ENCODE measurements around the gene SAMD4A.

SAMD4A gene

DNA sequence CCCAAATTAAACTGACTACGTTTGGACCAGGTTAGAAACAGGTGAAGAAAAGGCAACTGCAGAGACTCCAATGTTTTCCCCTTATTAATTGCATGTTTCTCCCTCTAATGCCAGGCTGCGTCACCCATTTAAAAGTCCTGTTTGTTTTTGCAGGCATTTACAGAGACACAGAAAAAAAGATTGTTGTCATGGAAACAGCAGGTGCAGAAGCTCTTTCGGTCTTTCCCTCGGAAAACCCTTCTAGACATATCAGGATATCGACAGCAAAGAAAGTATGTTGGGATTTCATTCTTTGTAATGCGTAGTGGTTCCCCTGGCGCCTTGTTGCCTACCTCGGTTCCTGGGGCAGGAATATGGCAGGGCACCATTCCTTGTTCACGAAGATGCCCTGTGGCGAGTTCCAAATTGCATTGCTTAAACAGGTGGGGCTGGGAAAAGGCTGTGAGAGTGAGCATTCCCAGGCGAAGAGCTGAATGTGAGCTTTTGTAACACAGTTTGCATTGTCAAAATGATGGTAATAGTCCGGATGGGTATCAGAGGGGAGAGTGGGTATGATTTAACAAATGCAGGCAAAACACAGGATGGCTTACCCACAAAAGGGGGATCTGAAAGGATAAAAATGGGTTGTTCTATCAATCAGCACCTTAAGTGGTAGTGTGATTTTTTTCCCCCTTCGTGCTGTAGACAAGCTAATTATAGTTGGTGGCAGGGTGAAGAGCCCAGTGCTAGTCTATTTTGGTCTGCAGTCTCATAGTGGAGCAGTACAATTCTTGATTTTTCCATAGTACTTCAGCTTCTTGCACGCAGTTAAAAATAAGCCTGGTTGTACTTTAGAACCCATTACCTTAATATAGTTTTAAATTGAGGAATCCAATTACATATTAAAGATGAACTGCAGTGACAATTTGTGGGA lies 203.3 kb downstream of the SAMD4A start:
- no peak for DNase-seq

DNA sequence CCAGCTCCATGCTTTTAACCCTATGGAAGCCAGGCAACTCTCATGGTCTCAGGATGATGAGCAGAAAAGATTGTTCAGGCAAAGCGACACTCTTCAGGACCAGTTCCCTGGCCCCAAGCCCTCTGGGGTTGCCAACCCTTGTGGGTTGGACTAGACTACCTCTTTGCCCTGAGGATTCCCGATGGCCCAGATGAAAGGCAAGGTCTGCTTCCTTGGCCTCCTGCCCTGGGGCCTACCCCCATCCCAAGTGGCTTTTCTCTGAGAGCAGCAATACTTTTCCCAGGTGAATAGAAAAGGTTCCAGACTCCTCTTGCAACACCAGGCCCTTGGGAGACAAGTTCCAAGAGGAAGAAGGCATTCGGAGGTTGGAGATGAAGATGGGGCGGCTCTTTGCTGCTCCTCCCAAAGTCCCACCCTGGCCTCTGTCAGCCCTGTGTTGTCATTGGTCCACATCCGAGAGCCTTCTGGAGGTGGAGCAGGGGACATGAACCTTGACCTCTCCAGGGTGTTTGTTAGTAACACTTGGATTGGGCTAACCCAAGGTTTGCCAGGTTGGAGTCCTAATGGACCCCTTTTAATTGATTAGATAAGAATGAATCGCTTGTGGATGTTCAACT lies 204.6 kb downstream of the SAMD4A start:
- no peak for DNase-seq

DNA sequence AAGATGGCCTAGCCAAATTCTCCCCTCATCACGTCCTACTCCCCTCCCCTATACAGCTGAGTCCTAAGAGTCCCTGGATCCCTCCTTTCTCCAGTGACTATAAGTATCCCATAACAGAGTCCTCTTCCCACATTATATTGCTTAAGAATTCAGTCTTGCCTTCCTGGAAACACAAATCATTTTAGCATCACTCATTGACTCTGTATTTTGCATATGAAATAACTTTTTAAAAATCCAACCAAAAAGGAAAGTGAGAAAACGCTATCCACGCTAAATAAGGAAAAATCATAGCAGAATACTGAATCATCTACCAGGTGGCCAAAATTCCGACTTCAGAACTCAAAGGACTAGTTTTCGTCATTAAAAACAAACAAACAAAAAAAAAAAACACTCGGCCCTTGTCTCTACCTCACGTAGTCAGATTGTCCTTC lies 205.5 kb downstream of the SAMD4A start:
- DNase-seq = no peak

DNA sequence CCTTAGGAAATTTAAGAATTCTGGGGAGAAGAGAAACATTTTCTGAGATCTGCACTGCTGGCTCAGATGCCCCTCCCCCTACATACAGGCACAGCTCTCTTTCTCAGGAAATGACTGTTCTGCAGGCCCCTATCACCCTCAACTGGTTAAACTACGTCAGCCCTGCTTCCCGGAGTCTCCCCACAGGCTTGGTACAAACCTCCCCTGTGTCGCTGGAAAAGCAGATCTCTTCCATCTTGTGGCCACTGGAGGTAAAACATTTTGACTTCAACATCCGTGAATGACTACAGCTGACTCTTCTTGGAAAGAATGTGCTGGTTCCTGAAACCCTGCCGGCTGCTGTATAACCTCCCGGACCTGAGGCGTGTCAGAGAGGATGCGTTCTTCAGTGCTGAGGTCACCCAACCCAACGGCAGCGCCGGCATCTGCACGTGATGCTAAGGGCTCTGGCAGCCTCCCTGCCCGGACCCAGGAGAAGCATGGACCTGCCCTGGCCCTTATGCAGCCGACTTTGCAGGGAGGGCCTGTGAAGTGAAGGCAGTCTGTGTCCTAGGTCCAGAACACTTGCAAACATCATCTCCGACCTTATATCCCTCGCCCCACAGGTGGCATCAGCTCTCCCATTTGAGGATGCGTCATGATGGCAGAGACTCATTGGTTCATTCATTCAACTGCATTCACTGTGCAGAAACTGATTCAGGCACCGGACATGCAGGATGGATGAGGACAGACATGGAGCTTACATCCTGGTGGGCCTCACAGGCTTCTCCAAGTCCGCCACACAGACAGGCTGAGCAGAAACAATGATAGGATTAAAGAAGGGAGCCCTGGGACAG lies 206.5 kb downstream of the SAMD4A start:
- DNase-seq = peak; percentile 48

DNA sequence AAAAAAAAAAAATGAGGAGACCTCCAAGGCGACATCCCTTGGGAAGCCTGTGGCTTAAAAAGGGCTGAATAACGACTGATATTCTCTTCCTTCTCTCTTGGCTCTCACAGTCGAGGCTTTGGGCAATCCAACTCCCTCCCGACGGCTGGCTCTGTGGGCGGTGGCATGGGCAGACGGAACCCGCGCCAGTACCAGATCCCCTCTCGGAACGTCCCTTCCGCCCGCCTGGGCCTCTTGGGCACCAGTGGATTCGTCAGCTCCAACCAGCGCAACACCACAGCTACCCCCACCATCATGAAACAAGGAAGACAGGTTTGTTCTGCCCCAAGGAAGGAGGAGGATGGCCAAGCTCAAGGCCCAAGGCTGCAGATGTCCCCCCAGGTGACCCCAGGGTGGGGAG lies 207.9 kb downstream of the SAMD4A start:
- no peak for DNase-seq

DNA sequence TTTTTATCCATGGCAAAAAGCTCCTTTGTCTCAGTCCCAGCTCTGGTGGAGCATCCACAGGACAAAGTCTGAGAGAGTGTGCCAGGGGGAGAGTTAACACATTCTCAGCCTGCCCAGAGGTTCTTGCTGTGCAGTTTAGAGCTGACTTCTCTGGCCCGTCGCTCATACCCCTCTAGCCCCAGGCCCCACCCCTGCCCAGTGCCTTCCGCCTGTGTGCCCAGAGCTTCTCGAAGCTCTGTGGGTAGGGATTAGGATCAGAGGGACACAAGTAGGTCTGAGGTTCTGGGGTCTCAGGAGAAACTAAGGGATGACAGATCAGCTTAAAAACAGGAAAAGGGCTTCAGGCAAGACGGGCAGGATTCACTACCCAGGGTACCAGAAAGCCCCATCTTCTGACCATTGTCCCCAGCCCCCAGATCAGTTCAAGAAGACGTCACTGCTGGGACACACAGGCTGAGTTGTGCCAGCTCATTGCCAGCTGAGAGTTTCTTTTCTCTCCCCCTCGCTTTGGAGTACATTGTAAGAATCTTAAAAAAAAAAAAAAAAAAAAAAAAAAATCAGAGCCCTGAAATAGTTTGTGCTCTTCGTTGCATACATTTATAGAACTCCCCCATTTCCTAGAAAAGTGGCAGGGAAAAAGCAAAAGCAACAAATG lies 208.7 kb downstream of the SAMD4A start:
- no peak for DNase-seq

DNA sequence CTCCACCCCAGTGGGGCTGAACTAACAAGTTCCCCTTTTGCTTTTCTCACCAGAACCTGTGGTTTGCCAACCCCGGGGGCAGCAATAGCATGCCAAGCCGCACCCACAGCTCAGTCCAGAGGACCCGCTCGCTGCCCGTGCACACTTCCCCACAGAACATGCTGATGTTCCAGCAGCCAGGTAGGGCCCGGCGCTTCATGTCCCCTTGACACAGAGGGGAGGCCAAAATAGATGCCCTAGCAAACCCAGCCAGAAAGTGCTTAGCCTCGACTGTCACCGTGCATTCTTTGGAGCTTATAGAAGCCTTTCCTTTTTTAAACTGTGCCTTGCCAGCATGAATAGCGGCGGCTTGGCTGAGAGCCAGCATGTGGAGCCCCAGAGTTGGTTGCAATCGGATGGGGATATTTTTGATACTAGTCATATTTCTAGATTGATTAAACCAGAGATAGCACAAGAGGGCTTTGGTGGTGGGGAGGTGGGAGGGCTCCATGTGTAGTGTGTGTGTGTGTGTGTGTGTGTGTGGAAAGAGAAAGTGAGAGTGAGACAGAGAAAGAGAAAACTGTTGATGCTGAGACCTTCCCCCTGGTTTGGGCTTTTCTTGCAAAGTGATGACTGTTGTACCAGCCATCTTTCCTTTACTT lies 209.6 kb downstream of the SAMD4A start:
- peak; percentile 17 for DNase-seq

DNA sequence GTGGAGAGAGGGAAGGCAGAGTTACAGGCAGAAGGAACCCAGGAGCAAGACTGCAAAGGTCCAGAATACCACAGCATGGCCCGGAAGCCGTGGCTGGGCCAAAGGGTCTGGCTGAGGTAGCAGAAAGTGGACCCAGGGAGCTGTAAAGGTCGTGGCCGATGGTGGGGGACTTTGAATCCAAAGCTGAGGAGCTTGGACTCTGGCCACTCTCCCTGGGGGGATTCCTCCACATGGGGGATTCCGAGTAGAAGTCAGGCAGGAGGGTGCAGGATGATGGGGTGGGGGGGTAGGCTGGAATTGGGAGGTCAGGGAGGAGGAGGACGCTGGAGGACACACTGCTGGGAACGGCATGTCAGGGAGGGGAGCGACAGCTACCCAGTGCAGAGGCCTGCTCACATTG lies 210.5 kb downstream of the SAMD4A start:
- no peak for DNase-seq

DNA sequence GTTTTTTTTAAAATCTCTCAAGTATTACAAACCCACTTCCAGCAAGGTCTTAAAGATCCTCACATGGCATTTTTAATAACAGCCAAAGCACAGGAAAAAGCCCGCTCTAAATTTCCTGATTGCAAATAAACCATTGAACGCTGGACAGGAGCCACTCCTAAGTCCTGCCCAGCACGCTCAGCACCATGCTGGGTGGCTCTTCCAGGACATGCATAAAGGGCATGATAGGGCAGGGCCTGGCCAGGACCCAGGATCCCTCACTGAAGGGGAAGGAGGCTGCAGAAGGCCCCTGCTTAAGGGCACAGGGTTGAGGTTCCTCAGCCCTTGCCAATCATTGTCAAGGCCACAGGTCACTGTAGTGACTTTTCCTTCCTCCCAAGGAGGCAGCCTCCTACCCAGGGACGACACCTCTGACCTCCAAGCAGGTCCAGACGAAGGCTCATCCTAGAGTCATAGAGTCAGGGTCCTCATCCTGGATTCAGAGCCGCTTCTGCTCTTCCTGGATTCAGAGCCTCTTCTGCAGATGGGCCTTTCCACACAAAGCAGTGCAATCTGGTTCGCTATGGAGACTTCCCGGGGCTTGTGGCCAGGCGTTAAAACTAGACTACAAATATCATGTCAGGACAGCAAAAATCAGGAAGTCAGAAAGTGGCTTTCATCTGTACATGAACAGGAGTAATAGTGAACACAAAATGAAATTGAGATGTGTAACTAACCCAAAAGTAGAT lies 211.9 kb downstream of the SAMD4A start:
- no peak for DNase-seq

DNA sequence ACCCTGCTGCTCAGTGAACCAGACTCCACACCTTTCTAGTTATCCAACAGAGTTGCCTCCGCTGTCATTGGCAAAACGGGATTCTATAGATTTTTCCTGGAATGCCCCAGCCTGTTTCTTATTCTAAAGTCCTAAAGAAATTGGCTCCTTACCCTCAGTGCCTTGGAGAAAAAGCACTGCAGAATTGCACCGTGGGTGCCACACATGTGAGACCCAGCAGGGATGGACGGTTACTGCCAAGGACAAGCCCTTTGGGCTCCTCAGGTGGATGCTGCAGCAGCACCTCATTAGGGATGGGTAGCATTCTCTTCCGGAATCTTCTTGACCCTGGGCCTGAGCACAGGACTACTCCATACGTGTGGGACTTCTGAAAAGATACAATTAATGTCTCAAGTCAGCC lies 214.2 kb downstream of the SAMD4A start:
- no peak for DNase-seq

DNA sequence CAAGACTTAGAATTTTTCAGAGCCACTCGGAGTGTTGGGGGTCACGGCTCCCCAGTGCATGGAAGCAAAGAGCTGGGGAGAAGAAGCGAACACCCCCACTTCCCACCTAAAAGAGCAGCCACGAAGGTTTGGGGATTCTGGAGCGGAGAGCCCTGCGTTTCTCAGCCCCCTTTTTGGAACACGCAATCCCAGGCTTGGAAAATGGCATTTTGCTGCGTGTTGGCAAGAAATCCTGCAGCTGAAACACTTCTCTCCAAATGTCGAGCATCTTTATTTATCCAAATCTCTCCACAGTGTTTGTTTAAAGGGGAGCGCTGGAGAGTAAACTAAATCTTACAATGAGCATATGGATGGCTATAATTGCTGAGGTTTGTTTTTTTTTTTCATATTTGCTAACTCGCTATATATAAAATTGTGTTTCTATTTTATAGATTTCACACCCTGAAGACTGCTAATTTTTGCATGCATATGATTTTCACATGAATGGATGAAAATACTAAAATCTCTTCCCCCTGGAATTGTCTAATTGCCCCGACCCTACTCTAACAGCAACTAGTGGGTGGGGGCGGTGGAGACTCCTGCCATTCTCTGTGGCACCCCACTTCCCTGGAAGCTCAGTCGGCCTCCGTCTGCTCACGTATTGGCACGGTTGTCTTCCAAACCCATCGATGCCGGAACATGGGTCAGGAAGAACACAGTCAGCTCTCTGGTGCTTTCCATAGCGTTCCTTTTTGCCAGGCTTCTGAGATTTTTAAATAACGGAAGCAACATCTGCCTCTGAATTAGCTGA lies 215.2 kb downstream of the SAMD4A start:
- DNase-seq = no peak

DNA sequence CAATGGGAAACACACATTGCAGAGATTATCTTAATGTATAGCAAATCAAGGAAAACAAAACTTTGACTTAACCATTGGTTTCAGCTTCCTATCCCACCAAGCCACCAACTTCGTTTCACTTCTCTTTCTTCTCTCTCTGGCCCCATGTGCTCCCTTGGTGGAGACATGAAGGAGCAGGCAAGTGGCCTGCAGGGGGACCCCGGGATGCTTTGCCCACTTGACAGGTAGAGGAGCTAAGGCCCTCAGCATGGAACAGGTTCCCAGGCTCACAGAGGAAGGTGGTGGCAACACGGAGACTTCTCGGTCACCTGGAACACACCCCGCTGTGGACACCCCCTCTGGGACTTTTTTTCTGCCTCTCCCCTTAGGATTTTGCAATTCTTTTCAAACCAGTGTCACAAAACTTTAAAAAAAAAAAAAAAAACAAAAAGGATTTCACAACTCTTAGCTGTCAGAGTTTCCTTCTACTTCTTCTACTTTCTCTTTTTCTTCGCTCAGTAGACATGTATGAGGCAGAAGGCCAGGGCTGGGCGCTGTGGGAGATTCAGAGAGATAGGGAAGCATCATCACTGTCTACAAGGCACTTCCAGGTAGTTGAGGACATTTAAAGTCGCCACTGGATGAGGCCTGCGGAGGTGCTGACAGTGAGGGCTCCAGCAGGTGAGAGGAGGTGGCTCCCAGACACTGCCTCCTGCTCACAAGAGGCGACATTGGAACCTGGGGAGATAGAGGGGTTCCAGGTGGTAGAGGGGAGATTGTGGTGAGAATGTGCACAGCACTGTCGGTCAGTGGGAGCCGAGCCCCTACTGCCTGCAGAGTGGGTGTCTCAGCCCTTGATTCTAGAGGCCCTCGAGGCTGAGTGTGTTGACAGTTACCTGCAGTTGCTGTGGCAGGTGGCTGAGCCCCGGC lies 216.1 kb downstream of the SAMD4A start:
- peak; percentile 12 for DNase-seq

DNA sequence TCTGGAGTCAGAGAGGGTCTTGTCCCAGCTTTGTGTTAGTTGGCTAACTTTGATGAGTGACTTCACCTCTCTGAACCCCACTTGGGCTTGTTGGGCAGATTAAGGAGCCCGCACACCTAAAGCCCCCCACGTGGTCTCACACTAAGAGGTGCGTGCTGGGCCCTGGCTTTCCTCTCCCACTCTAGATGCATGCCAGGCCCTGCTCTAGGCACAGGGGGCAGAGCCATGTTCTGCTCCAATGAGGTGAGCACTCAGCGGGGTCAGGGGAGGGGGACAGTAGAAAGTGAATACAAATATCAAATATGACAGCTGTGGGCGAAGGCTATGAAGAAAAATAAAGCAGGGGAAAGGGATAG lies 216.7 kb downstream of the SAMD4A start:
- no peak for DNase-seq

DNA sequence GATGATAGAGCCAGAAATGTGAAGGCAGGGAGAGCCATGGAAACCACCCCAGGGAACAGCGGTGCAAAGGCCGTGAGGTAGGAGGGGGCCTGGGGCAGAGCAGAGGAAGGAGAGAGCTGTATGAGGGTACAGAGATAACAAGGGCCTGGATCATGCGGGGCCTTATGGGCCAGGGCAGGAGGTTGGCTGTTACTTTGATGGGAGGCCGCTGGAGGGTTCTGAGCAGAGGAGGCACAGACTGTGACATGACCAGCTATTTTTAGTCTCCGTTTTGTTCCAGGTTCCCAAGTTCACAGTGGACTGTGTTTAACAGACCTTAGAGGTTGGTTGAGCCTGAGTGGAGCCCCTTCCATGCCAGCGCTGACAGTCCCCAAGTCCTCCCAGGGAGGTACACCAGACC lies 217.1 kb downstream of the SAMD4A start:
- no peak for DNase-seq

DNA sequence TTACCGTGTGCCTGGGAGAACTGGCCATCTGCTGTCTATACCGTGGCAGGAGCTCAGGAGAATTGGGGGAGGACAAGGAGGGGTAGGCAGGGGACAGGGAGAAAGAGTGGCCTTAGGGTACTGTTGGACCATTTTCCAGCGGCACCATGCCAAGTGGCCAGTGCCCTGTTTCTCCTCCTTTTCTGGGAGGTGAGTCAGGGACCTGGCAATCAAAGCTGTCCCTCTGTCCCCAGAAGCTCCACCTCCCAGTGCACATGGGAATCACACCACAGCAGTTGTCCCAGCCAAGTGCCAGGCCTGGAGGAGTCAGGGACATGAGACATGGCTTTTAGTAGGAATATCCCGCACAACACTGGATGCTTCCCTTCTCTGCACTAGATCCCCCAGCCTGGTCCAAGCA lies 217.7 kb downstream of the SAMD4A start:
- DNase-seq = no peak

DNA sequence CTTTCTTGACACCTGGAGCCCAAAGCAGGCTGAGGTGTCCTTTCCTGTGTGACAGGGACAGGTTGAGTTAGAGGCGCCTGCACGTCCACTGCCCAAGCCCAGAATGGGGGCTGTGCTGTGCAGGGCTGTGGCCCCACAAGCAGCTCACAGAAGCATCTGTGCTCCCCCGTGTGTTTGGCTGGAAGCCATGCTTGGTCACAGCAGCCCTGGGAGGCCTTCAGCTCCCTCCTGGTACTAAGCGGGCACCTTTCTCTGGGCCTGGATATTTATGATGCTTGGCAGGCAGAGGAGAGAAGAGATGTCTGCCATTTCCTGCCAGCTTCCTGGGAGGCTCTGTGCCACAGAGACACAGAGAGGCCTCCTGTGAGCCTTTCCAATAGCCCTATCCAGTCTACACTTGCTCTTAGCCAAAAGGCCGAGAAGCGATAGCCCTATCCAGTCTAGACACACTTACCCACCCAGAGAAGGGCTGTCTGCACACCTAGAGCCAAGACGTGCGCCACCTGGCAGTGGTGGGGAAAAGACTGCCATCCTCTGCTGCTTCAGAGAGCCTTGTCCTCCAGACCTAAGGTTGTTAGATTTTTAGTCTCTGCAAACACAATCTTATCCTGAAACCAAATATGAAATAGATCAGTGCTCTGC lies 218.3 kb downstream of the SAMD4A start:
- DNase-seq = no peak

DNA sequence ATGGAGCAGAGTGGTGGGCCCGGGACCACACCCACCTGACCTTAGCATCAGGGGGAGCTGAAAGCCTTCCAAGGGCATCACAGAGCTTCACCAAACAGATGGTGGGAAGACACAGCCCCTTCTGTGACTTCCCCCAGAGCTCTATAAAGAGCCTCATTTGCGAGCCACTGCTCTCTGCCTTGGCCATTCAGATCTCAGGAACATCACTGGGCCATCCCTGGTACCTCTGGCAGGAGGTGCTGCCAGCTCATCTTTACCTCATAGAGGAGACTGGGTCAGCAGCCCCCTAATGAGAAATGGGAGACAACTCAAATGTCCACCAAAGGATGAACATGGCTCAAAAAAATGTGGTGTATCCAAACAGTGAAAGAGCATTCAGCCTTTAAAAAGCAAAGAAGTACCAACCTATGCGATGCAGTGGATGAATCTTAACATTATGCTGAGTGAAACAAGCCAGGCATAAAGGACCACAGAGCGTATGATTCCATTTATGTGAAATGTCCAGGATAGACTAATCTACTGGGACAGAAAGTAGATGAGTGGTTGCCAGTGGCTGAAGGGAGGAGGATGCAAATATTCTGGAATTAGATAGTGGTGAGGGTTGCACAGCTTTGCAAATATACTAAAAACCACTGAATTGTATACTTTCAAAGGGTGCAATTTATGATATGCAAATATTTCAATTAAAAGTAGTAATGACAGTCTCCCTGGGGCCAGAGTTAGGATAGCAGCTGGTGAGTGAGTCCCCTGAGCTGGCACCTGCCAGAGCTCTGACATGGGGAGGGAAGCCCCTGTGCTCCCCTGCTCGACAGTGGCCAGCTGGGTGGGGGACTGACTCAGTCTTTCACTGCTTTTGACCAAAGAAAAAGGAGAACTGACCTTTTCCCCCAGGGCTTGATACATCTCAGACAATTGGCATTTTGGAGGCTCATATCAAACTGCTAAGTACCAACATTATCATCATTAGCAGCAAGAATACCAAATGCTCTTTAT lies 219.1 kb downstream of the SAMD4A start:
- no peak for DNase-seq

DNA sequence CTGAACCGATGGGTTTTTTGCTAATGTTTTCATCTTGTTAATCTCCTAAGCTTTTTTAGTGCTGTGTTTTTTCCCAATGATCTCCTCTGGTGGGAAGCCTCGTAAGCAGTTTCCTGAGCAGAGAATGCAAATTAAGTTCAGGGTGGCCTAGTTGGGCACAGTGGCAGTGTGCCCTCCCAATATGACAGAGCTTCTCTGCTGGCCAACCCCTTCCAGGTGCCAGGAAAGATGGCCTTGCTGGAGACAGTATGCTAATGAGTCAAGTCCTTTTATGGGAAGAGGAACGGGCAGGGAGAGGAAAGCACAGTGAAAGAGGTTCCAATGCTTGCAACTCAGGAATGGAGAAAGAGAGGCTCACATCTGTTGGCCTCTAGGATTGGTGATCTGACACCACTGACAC lies 219.9 kb downstream of the SAMD4A start:
- DNase-seq = no peak
